Keratinocyte (primary cell): ENCODE measurements around the gene ACOXL. TPM values are rescaled to one million over a fixed set of nuclear protein-coding genes. Genes with fewer than 3 reads are reported as not detected.

Experiments
- DNase-seq: peaks from one replicate; pipeline ENCODE4 v3.0.0-alpha.2; 2011; ENCODE audit warnings: low read depth, missing footprints, low spot score
- FAIRE-seq: peaks from 2 replicates; lab custom pipeline; 2011; peaks lifted over from hg19 to GRCh38; lab: Jason Lieb, UNC
- H2AFZ ChIP-seq: 2 replicates; pipeline ENCODE4 v1.6.0; 2012; ENCODE audit warnings: low read length, control low read depth, inconsistent platforms; ENCODE audit not compliant: control insufficient read depth
- H3K27ac ChIP-seq: 2 replicates; pipeline ENCODE4 v1.5.1; 2011; ENCODE audit warnings: low read length; ENCODE audit not compliant: control insufficient read depth, insufficient read depth
- H3K27me3 ChIP-seq: 3 replicates; pipeline ENCODE4 v1.6.0; 2011; ENCODE audit warnings: low read length; ENCODE audit not compliant: control insufficient read depth, insufficient read depth; ENCODE audit errors: extremely low read depth
- H3K36me3 ChIP-seq, 2 experiments: 2 replicates in 1 of 2; 3 replicates in 1 of 2; pipeline ENCODE4 v1.5.1; 2011; ENCODE audit warnings: low read length in 2 of 2, mild to moderate bottlenecking in 1 of 2; ENCODE audit not compliant: control insufficient read depth in 2 of 2, insufficient read depth in 2 of 2; ENCODE audit errors: extremely low read depth in 1 of 2
- H3K4me1 ChIP-seq: 3 replicates; pipeline ENCODE4 v1.5.1; 2011; ENCODE audit warnings: low read length; ENCODE audit not compliant: control insufficient read depth, insufficient read depth; ENCODE audit errors: extremely low read depth
- H3K4me2 ChIP-seq: 3 replicates; pipeline ENCODE4 v1.6.0; 2011; ENCODE audit warnings: low read depth, low read length; ENCODE audit not compliant: control insufficient read depth, insufficient read depth; ENCODE audit errors: extremely low read depth
- H3K4me3 ChIP-seq, 3 experiments: fragments of 200-600 bp in 1 of 3; sonication (generic) in 1 of 3; 2 replicates in 2 of 3; 3 replicates in 1 of 3; pipeline ENCODE4 v1.5.1; 2011 to 2016; ENCODE audit warnings: low read length in 3 of 3, mild to moderate bottlenecking in 3 of 3, control low read depth in 2 of 3, inconsistent platforms in 1 of 3, low read depth in 1 of 3, mixed read lengths in 1 of 3, mixed run types in 1 of 3, moderate library complexity in 1 of 3; ENCODE audit not compliant: control insufficient read depth in 2 of 3, insufficient read depth in 2 of 3; ENCODE audit errors: extremely low read depth in 1 of 3
- H3K79me2 ChIP-seq: 2 replicates; pipeline ENCODE4 v1.6.0; 2012; ENCODE audit warnings: low read length; ENCODE audit not compliant: control insufficient read depth, insufficient read depth
- H3K9ac ChIP-seq: 3 replicates; pipeline ENCODE4 v1.6.0; 2011; ENCODE audit warnings: low read length; ENCODE audit not compliant: control insufficient read depth, insufficient read depth; ENCODE audit errors: extremely low read depth
- H3K9me1 ChIP-seq: 3 replicates; pipeline ENCODE4 v1.6.0; 2011; ENCODE audit warnings: low read length; ENCODE audit not compliant: control insufficient read depth, insufficient read depth; ENCODE audit errors: extremely low read depth
- H3K9me3 ChIP-seq: 2 replicates; pipeline ENCODE4 v1.5.1; 2012; ENCODE audit warnings: low read depth, low read length; ENCODE audit not compliant: control insufficient read depth
- H4K20me1 ChIP-seq: 3 replicates; pipeline ENCODE4 v1.6.0; 2011; ENCODE audit warnings: low read length; ENCODE audit not compliant: control insufficient read depth, insufficient read depth; ENCODE audit errors: extremely low read depth
- CTCF ChIP-seq, 3 experiments: IDR thresholded peaks in 1 of 3; conservative IDR thresholded peaks in 1 of 3; optimal IDR thresholded peaks in 1 of 3; 2 replicates in 2 of 3; 3 replicates in 1 of 3; pipeline versions ENCODE3 to v1.5.1; 2011; ENCODE audit warnings: low read length in 3 of 3, mild to moderate bottlenecking in 3 of 3, moderate library complexity in 2 of 3, control low read depth in 1 of 3, inconsistent platforms in 1 of 3; ENCODE audit not compliant: insufficient read depth in 2 of 3; ENCODE audit errors: extremely low read depth in 1 of 3
- EZH2 ChIP-seq: IDR thresholded peaks from one replicate; pipeline ENCODE4 v1.6.1; 2012; ENCODE audit warnings: inconsistent platforms, mild to moderate bottlenecking, low read length, moderate library complexity
- dilution Hi-C: fragments of 300-500 bp; cut with MboI; formaldehyde crosslinking; loops from one replicate; pipeline ENCODE4 v1.7.0; 2020; ENCODE audit warnings: low sequenced_read_pairs; ENCODE audit not compliant: extremely low pct_ligation_motif_present
- polyA plus RNA-seq, 5 experiments: library from polyadenylated mRNA; depleted of rRNA in 3 of 5; stranded (reverse) in 3 of 5; stranded (forward) in 1 of 5; unstranded in 1 of 5; fragments of >200 nt; gene quantifications; 1 replicate in 1 of 5; 2 replicates in 3 of 5; 3 replicates in 1 of 5; pipeline versions ENCODE4 v1.2.1 to v1.2.3, GENCODE V29; 2011 to 2012; ENCODE audit warnings: missing spikeins in 2 of 5, low read depth in 1 of 5, low replicate concordance in 1 of 5

Gene ACOXL
- polyA plus RNA-seq, 1 donor (not counting 4 experiments of a cell fraction or from before 2014, with no cell fraction given) = 0.04 TPM

DNA sequence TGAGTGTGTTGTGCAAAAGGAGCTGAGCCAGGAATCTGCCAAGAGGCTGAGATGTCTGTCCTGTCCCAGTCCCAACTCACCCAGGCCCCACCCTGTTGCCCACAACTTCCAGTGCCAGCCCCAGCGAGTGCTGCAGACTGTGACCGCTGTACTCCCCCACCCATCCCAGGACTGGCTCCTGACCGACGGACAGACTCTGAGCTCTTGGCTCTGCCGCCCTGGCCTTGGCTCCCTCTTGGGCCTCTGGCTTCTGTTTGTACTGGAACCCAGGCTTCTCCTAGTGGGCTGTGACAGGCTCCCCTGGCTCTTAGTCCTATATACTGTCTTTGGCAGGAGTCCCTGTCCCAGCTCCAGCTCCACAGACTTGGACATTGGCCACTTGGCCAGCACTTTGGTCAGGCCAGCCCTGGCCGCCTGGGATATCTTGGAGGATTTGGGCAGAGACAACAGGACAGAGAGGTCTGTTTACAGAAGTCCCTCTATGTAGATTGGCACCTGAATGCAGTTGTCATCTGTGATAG, 41.1 kb downstream of the ACOXL start:
- Histone ChIP-seq H3K79me2 (no peaks in the 10 kb centered on the region), H2AFZ (no peak overlapping the region), H3K4me2 (no peak overlapping the region), H3K4me3 (no peak overlapping the region), H3K9me1 (no peaks in the 10 kb centered on the region), H3K27me3 (peaks cover 19% of the 10 kb centered on the region), H3K9ac (no peak overlapping the region), H3K36me3 (no peaks in the 10 kb centered on the region), H3K9me3 (no peaks in the 10 kb centered on the region), H4K20me1 (no peaks in the 10 kb centered on the region), H3K4me1 (no peaks in the 10 kb centered on the region), H3K27ac (no peak overlapping the region)
- FAIRE-seq (no peak), DNase-seq (no peak)
- no peak for TF ChIP-seq EZH2
- TF ChIP-seq CTCF (optimal IDR thresholded peaks at IDR 0.05 in 1 of 3, IDR thresholded peaks at IDR 0.05 in 1 of 3, conservative IDR thresholded peaks at IDR 0.05 in 1 of 3; ENCODE audit: extremely low read depth in 1 of 3, insufficient read depth in 2 of 3, low read length in 3 of 3) = no peak
- dilution Hi-C loops = no loop called here

DNA sequence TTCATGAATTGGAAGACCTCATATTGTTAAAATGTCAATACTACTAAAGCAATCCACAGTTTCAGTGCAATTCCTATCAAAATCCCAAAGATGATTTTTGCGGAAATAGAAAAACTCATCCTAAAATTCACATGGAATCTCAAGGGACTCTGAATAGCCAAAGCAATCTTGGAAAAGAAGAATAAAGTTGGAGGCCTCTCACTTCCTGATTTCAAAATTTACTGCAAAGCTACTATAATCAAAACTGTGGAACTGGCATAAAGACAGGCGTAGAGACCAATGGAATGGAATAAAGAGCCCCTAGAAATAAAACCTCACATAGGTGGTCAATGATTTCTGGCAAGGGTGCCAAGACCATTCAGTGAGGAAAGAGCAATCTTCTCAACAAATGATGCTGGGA, 42.3 kb downstream of the ACOXL start:
- H3K4me3 ChIP-seq = no peak overlapping the region
- no peaks in the 10 kb centered on the region for H3K36me3 ChIP-seq
- dilution Hi-C loops = no loop called here
- H3K4me1 ChIP-seq = no peaks in the 10 kb centered on the region
- H3K4me2 ChIP-seq = no peak overlapping the region
- H4K20me1 ChIP-seq = no peaks in the 10 kb centered on the region
- H3K9ac ChIP-seq = no peak overlapping the region
- no peak overlapping the region for H3K27ac ChIP-seq
- no peaks in the 10 kb centered on the region for H3K79me2 ChIP-seq
- no peak overlapping the region for H2AFZ ChIP-seq
- peaks cover 19% of the 10 kb centered on the region for H3K27me3 ChIP-seq
- no peak for DNase-seq
- TF ChIP-seq EZH2 (no peak), CTCF (optimal IDR thresholded peaks at IDR 0.05 in 1 of 3, IDR thresholded peaks at IDR 0.05 in 1 of 3, conservative IDR thresholded peaks at IDR 0.05 in 1 of 3; ENCODE audit: extremely low read depth in 1 of 3, insufficient read depth in 2 of 3, low read length in 3 of 3) (no peak)
- no peaks in the 10 kb centered on the region for H3K9me1 ChIP-seq
- FAIRE-seq = no peak
- no peaks in the 10 kb centered on the region for H3K9me3 ChIP-seq
